GM11168 (cell line): ENCODE data around the gene HADHA.

ENCODE experiments used
- in situ Hi-C: fragments of 300-500 bp; cut with MboI; formaldehyde crosslinking; loops from one replicate; pipeline ENCODE4 v1.12.0; 2022; ENCODE audit warnings: low sequenced_read_pairs; ENCODE audit not compliant: unreplicated experiment

The HADHA gene

GRCh38 chr2:26195040-26195984 is 49.1 kb downstream of the HADHA start:
- in situ Hi-C loops, result no loop called here

GRCh38 chr2:26193578-26194231 is 50.7 kb downstream of the HADHA start:
- in situ Hi-C loops, result no loop called here

- in situ Hi-C loops, result no loop called here
Measured at GRCh38 chr2:26191316-26192159, 52.9 kb downstream of the HADHA start.

- in situ Hi-C loops, result no loop called here
Measured at GRCh38 chr2:26190369-26190768, 54.1 kb downstream of the HADHA start.

- in situ Hi-C loops, result no loop called here
Measured at GRCh38 chr2:26189751-26190150, 54.7 kb downstream of the HADHA start.

- in situ Hi-C loops, result no loop called here
Measured at GRCh38 chr2:26189123-26189522, 55.3 kb downstream of the HADHA start.

- in situ Hi-C loops, result no loop called here
Measured at GRCh38 chr2:26187537-26188104, 56.8 kb downstream of the HADHA start.

- in situ Hi-C loops, result no loop called here
Measured at GRCh38 chr2:26187114-26187513, 57.3 kb downstream of the HADHA start.

GRCh38 chr2:26185954-26186770 is 58.3 kb downstream of the HADHA start:
- in situ Hi-C loops, result no loop called here

- in situ Hi-C loops, result no loop called here
Measured at GRCh38 chr2:26185304-26185928, 59.0 kb downstream of the HADHA start.

GRCh38 chr2:26184555-26185303 is 59.7 kb downstream of the HADHA start:
- in situ Hi-C loops, result no loop called here

- in situ Hi-C loops, result no loop called here
Measured at GRCh38 chr2:26184121-26184520, 60.3 kb downstream of the HADHA start.

- in situ Hi-C loops, result no loop called here
Measured at GRCh38 chr2:26182887-26183630, 61.4 kb downstream of the HADHA start.

- in situ Hi-C loops, result no loop called here
Measured at GRCh38 chr2:26182441-26182840, 62.0 kb downstream of the HADHA start.

GRCh38 chr2:26179446-26179913 is 65.0 kb downstream of the HADHA start:
- in situ Hi-C loops, result no loop called here

- in situ Hi-C loops, result no loop called here
Measured at GRCh38 chr2:26178746-26179436, 65.5 kb downstream of the HADHA start.

GRCh38 chr2:26178246-26178645 is 66.2 kb downstream of the HADHA start:
- in situ Hi-C loops, result no loop called here
